IPS DF 4.7 (cell line): Measurements from ENCODE around the gene VTI1A.

Source experiments
- DNase-seq: peaks from one replicate; pipeline ENCODE4 v3.0.0-alpha.2; 2013; ENCODE audit warnings: low spot score; ENCODE audit errors: extremely low read depth

The VTI1A gene

GRCh38 chr10:112675560-112676083 lies 228.6 kb downstream of the VTI1A start:
- DNase-seq: no peak

GRCh38 chr10:112677689-112678088 lies 230.7 kb downstream of the VTI1A start:
- no peak for DNase-seq

GRCh38 chr10:112678581-112678980 lies 231.6 kb downstream of the VTI1A start:
- no peak for DNase-seq

- DNase-seq: no peak
Observed at GRCh38 chr10:112678987-112679386, 232.0 kb downstream of the VTI1A start.

- no peak for DNase-seq
Observed at GRCh38 chr10:112679392-112679791, 232.4 kb downstream of the VTI1A start.

GRCh38 chr10:112680586-112680985 lies 233.6 kb downstream of the VTI1A start:
- DNase-seq: no peak

GRCh38 chr10:112687647-112688046 lies 240.6 kb downstream of the VTI1A start:
- no peak for DNase-seq

- DNase-seq: no peak
Observed at GRCh38 chr10:112689327-112690072, 242.5 kb downstream of the VTI1A start.

GRCh38 chr10:112695539-112695938 lies 248.5 kb downstream of the VTI1A start:
- no peak for DNase-seq

GRCh38 chr10:112696592-112696991 lies 249.6 kb downstream of the VTI1A start:
- no peak for DNase-seq

GRCh38 chr10:112698133-112698817 lies 251.3 kb downstream of the VTI1A start:
- no peak for DNase-seq

GRCh38 chr10:112698818-112699164 lies 251.8 kb downstream of the VTI1A start:
- DNase-seq: no peak

GRCh38 chr10:112700215-112700671 lies 253.2 kb downstream of the VTI1A start:
- DNase-seq: no peak

GRCh38 chr10:112701211-112701877 lies 254.3 kb downstream of the VTI1A start:
- DNase-seq: no peak

- DNase-seq: no peak
Observed at GRCh38 chr10:112701878-112702255, 254.9 kb downstream of the VTI1A start.

- no peak for DNase-seq
Observed at GRCh38 chr10:112706577-112706976, 259.6 kb downstream of the VTI1A start.

- DNase-seq: no peak
Observed at GRCh38 chr10:112708461-112708860, 261.4 kb downstream of the VTI1A start.

- no peak for DNase-seq
Observed at GRCh38 chr10:112710528-112710927, 263.5 kb downstream of the VTI1A start.

- DNase-seq: no peak
Observed at GRCh38 chr10:112711366-112711765, 264.4 kb downstream of the VTI1A start.

- no peak for DNase-seq
Observed at GRCh38 chr10:112712536-112712935, 265.5 kb downstream of the VTI1A start.

GRCh38 chr10:112713411-112713810 lies 266.4 kb downstream of the VTI1A start:
- DNase-seq: no peak

GRCh38 chr10:112715581-112715980 lies 268.6 kb downstream of the VTI1A start:
- DNase-seq: no peak
